PC-3 (cell line): ENCODE data around the gene ALX4. TPM values are rescaled to one million over a fixed set of nuclear protein-coding genes. Genes with fewer than 3 reads are reported as not detected.

Experiments
- ATAC-seq: fragments of 200-7000 bp; cut with Tn5 transposase; 2 replicates; pipeline ENCODE4 v1.9.1; 2020; ENCODE audit warnings: mild to moderate bottlenecking, moderate library complexity
- BruUV-seq: library from RNA; stranded (reverse); fragments of 400-500 nt; replicated peaks from 2 replicates; lab custom pipeline; 2021; lab: Mats Ljungman, UMichigan
- CTCF ChIA-PET: fragments of 300-600 bp; sonication (Branson Sonifier 250); formaldehyde crosslinking; loops from one replicate; lab custom pipeline; 2022; ENCODE audit warnings: antibody characterized with exemption; lab: Charles Lee
- POLR2A ChIA-PET: fragments of 300-600 bp; sonication (Branson Sonifier 250); formaldehyde crosslinking; loops from one replicate; lab custom pipeline; 2022; ENCODE audit warnings: antibody characterized with exemption; ENCODE audit not compliant: unreplicated experiment; lab: Charles Lee
- DNase-seq: peaks from one replicate; pipeline ENCODE4 v3.0.0-alpha.2; 2015
- H2AFZ ChIP-seq: fragments of 300-600 bp; sonication (generic); 2 replicates; pipeline ENCODE4 v1.6.0; 2016; ENCODE audit warnings: antibody characterized with exemption, low read length
- H3F3A ChIP-seq: fragments of 300-600 bp; sonication (generic); one replicate; pipeline ENCODE4 v1.6.0; 2017; ENCODE audit warnings: antibody characterized with exemption, low read length, control low read depth, mild to moderate bottlenecking; ENCODE audit not compliant: unreplicated experiment
- H3K27ac ChIP-seq: fragments of 300-600 bp; sonication (generic); 2 replicates; pipeline ENCODE4 v1.5.1; 2016; ENCODE audit warnings: mild to moderate bottlenecking, low read length
- H3K27me3 ChIP-seq: fragments of 300-600 bp; sonication (generic); 2 replicates; pipeline ENCODE4 v1.6.1; 2016; ENCODE audit warnings: low read length, mixed read lengths
- H3K36me3 ChIP-seq: fragments of 300-600 bp; sonication (generic); 2 replicates; pipeline ENCODE4 v1.6.1; 2016; ENCODE audit warnings: low read depth, mixed run types, low read length, mixed read lengths
- H3K4me1 ChIP-seq: fragments of 300-600 bp; sonication (generic); 2 replicates; pipeline ENCODE4 v1.5.1; 2016; ENCODE audit warnings: low read length; ENCODE audit not compliant: insufficient read depth
- H3K4me2 ChIP-seq: fragments of 300-600 bp; sonication (generic); 2 replicates; pipeline ENCODE4 v1.6.0; 2016; ENCODE audit warnings: low read length
- H3K4me3 ChIP-seq: fragments of 300-600 bp; sonication (generic); 2 replicates; pipeline ENCODE4 v1.5.1; 2016; ENCODE audit warnings: mild to moderate bottlenecking, low read length, mixed read lengths
- H3K79me2 ChIP-seq: fragments of 300-600 bp; sonication (generic); 2 replicates; pipeline ENCODE4 v1.6.1; 2017; ENCODE audit warnings: low read length, mixed read lengths
- H3K9ac ChIP-seq: fragments of 300-600 bp; sonication (generic); 2 replicates; pipeline ENCODE4 v1.6.0; 2016; ENCODE audit warnings: mild to moderate bottlenecking, low read length
- H3K9me2 ChIP-seq: fragments of 300-600 bp; sonication (generic); replicated peaks from 2 replicates; pipeline ENCODE4 v1.6.1; 2016; ENCODE audit warnings: mixed run types, low read length, mixed read lengths
- H3K9me3 ChIP-seq: fragments of 300-600 bp; sonication (generic); 2 replicates; pipeline ENCODE4 v1.6.1; 2016; ENCODE audit warnings: low read length, mixed read lengths
- H4K20me1 ChIP-seq: fragments of 300-600 bp; sonication (generic); 2 replicates; pipeline ENCODE4 v1.6.1; 2016; ENCODE audit warnings: low read length, mixed read lengths
- CTCF ChIP-seq: fragments of 300-600 bp; sonication (generic); conservative IDR thresholded peaks from 2 replicates; pipeline ENCODE4 v1.5.1; 2017; ENCODE audit warnings: antibody characterized with exemption, low read depth, mild to moderate bottlenecking, low read length
- EZH2 ChIP-seq: fragments of 300-600 bp; sonication (generic); IDR thresholded peaks from one replicate; pipeline ENCODE4 v1.6.1; 2017; ENCODE audit warnings: antibody characterized with exemption, mild to moderate bottlenecking, low read length; ENCODE audit not compliant: unreplicated experiment
- EZH2phosphoT487 ChIP-seq: fragments of 300-600 bp; sonication (generic); IDR thresholded peaks from 2 replicates; pipeline ENCODE4 v1.6.1; 2018; ENCODE audit warnings: mild to moderate bottlenecking, antibody characterized with exemption, low read length, borderline replicate concordance
- intact Hi-C: fragments of 100-400 bp; cut with micrococcal nuclease; formaldehyde crosslinking; loops from 2 replicates; pipeline ENCODE4 v1.9.0; 2023
- total RNA-seq: library from RNA; depleted of rRNA; stranded (reverse); fragments of >200 nt; gene quantifications from 2 replicates; pipeline ENCODE4 v1.2.3, GENCODE V29; 2014

The ALX4 gene
- total RNA-seq, 1 experiment from 2014 or later: not detected

- CTCF ChIA-PET: no interaction called here
- POLR2A ChIA-PET: no interaction called here
- ATAC-seq: no peak; the same call in 1 of the 2 replicates
- H3K79me2 ChIP-seq: no peaks in the 10 kb centered on the region
- H4K20me1 ChIP-seq: no peaks in the 10 kb centered on the region
- H3K27me3 ChIP-seq: peaks cover 97% of the 10 kb centered on the region
- peak overlapping the region; percentile 45; the same call in 1 of the 2 replicates for H2AFZ ChIP-seq
- H3K9me3 ChIP-seq: no peaks in the 10 kb centered on the region
- intact Hi-C loops: no loop called here
- no TSS peak for BruUV-seq
- DNase-seq: no peak
- H3K4me2 ChIP-seq: peak overlapping the region; percentile 71
- no peaks in the 10 kb centered on the region for H3K9me2 ChIP-seq
- peak; percentile 70 for TF ChIP-seq EZH2
- TF ChIP-seq EZH2phosphoT487: peak; percentile 40; the same call in 1 of the 2 replicates
- no peak for TF ChIP-seq CTCF
- H3K4me3 ChIP-seq: peak overlapping the region; percentile 50; the same call in 1 of the 2 replicates
- H3K36me3 ChIP-seq: no peaks in the 10 kb centered on the region
- no peak overlapping the region for H3K9ac ChIP-seq
- H3K27ac ChIP-seq: no peak overlapping the region
- peaks cover 8% of the 10 kb centered on the region for H3K4me1 ChIP-seq
- no peaks in the 10 kb centered on the region for H3F3A ChIP-seq
Observed at GRCh38 chr11:44315947-44316658, 6.2 kb upstream of the ALX4 start.

GRCh38 chr11:44314733-44315132, 4.8 kb upstream of the ALX4 start:
- peaks cover 8% of the 10 kb centered on the region for H3K4me1 ChIP-seq
- intact Hi-C loops: no loop called here
- H3K9me3 ChIP-seq: no peaks in the 10 kb centered on the region
- H3K27me3 ChIP-seq: peaks cover 97% of the 10 kb centered on the region
- H3K9ac ChIP-seq: no peak overlapping the region
- no peak overlapping the region for H3K4me3 ChIP-seq
- no TSS peak for BruUV-seq
- ATAC-seq (no peak), DNase-seq (no peak)
- no peak overlapping the region for H2AFZ ChIP-seq
- no peaks in the 10 kb centered on the region for H3K79me2 ChIP-seq
- no peak for TF ChIP-seq CTCF
- TF ChIP-seq EZH2phosphoT487: no peak
- no peak for TF ChIP-seq EZH2
- no peak overlapping the region for H3K4me2 ChIP-seq
- H3K27ac ChIP-seq: no peak overlapping the region
- no peaks in the 10 kb centered on the region for H3K9me2 ChIP-seq
- no peaks in the 10 kb centered on the region for H3K36me3 ChIP-seq
- POLR2A ChIA-PET: no interaction called here
- no peaks in the 10 kb centered on the region for H3F3A ChIP-seq
- no peaks in the 10 kb centered on the region for H4K20me1 ChIP-seq
- CTCF ChIA-PET: no interaction called here

- no peak for ATAC-seq
- POLR2A ChIA-PET: no interaction called here
- no peak overlapping the region for H3K27ac ChIP-seq
- no peak for DNase-seq
- no peaks in the 10 kb centered on the region for H4K20me1 ChIP-seq
- H3F3A ChIP-seq: no peaks in the 10 kb centered on the region
- CTCF ChIA-PET: no interaction called here
- no peaks in the 10 kb centered on the region for H3K36me3 ChIP-seq
- no peaks in the 10 kb centered on the region for H3K9me3 ChIP-seq
- H2AFZ ChIP-seq: no peak overlapping the region
- no peaks in the 10 kb centered on the region for H3K9me2 ChIP-seq
- H3K4me3 ChIP-seq: no peak overlapping the region
- H3K4me1 ChIP-seq: peaks cover 8% of the 10 kb centered on the region
- no TSS peak for BruUV-seq
- no peaks in the 10 kb centered on the region for H3K79me2 ChIP-seq
- no peak overlapping the region for H3K4me2 ChIP-seq
- no peak for TF ChIP-seq CTCF
- TF ChIP-seq EZH2phosphoT487: no peak
- no peak for TF ChIP-seq EZH2
- intact Hi-C loops: no loop called here
- H3K27me3 ChIP-seq: peaks cover 95% of the 10 kb centered on the region
- H3K9ac ChIP-seq: no peak overlapping the region
Observed at GRCh38 chr11:44313761-44314489, 4.0 kb upstream of the ALX4 start.
